Activated CD4-positive, alpha-beta T cell treated with anti-CD3 and anti-CD28 coated beads, Interleukin-2, amount 10 ng/mL, durations not matched to agents 7 days and 5 days (primary cell): ENCODE results near the gene CHRND. TPM values are rescaled to one million over a fixed set of nuclear protein-coding genes. Genes with fewer than 3 reads are reported as not detected.

Experiments used
- CTCF ChIA-PET: fragments of 350-600 bp; sonication (Branson Sonifier 250); formaldehyde crosslinking; loops from one replicate; lab custom pipeline; 2021; ENCODE audit warnings: antibody characterized with exemption; lab: Charles Lee
- POLR2A ChIA-PET: fragments of 350-600 bp; sonication (Branson Sonifier 250); formaldehyde crosslinking; loops from one replicate; lab custom pipeline; 2021; ENCODE audit warnings: antibody characterized with exemption; lab: Charles Lee
- DNase-seq: peaks from one replicate; pipeline ENCODE4 v3.0.0-alpha.2; 2020
- H3K27ac Mint-ChIP-seq: one replicate; pipeline ENCODE4 v1.8.0; 2021; ENCODE audit warnings: mild to moderate bottlenecking, moderate library complexity, mixed read lengths
- H3K27me3 Mint-ChIP-seq: one replicate; pipeline ENCODE4 v1.8.0; 2021; ENCODE audit warnings: mixed read lengths
- H3K36me3 Mint-ChIP-seq: one replicate; pipeline ENCODE4 v1.8.0; 2021; ENCODE audit warnings: low read depth, mixed read lengths
- H3K4me1 Mint-ChIP-seq: one replicate; pipeline ENCODE4 v1.8.0; 2021; ENCODE audit warnings: mixed read lengths
- H3K4me3 Mint-ChIP-seq: one replicate; pipeline ENCODE4 v1.8.0; 2021; ENCODE audit warnings: mild to moderate bottlenecking, moderate library complexity, mixed read lengths
- H3K9me3 Mint-ChIP-seq: one replicate; pipeline ENCODE4 v1.8.0; 2021; ENCODE audit warnings: mixed read lengths
- total RNA-seq, 2 experiments: library from RNA; stranded (reverse); gene quantifications; one replicate each; pipeline ENCODE4 v1.2.3, GENCODE V29; 2021

Gene CHRND
- total RNA-seq, 2 experiments from 2014 or later, result not detected

GRCh38 chr2:232539298-232540231, 13.6 kb downstream of the CHRND start, which contains the start of gene CHRNG:
Gene CHRNG, plus strand, starts transcription at chr2:232539692. Its CDS starts 56 bp downstream, at chr2:232539748.
- no peak for DNase-seq
- Mint-ChIP-seq H3K4me3 (no peak within 1 kb of the TSS), H3K27ac (no peak within 1 kb of the TSS), H3K36me3 (no peaks in the 10 kb centered on the region), H3K4me1 (peaks cover 4% of the 10 kb centered on the region), H3K9me3 (peaks cover 8% of the 10 kb centered on the region), H3K27me3 (peaks cover 5% of the 10 kb centered on the region)
- ChIA-PET CTCF (interaction anchor here (3.0 kb wide), 1 partner anchor 11 kb away, joined by 8 read pairs; the partner anchor contains the start of genes EIF4E2 and TIGD1), POLR2A (no interaction called here)

GRCh38 chr2:232540441-232541041, 14.6 kb downstream of the CHRND start:
- Mint-ChIP-seq H3K27me3 (peaks cover 5% of the 10 kb centered on the region), H3K9me3 (peaks cover 8% of the 10 kb centered on the region), H3K4me3 (no peak overlapping the region), H3K27ac (no peak overlapping the region), H3K4me1 (peaks cover 4% of the 10 kb centered on the region), H3K36me3 (peaks cover 2% of the 10 kb centered on the region)
- ChIA-PET POLR2A (no interaction called here), CTCF (interaction anchor here (3.0 kb wide), 1 partner anchor 10 kb away, joined by 8 read pairs; the partner anchor contains the start of genes EIF4E2 and TIGD1)
- no peak for DNase-seq

- peaks cover 6% of the 10 kb centered on the region for H3K9me3 Mint-ChIP-seq
- peaks cover 10% of the 10 kb centered on the region for H3K4me1 Mint-ChIP-seq
- no peak for DNase-seq
- peaks cover 6% of the 10 kb centered on the region for H3K36me3 Mint-ChIP-seq
- ChIA-PET CTCF (no interaction called here), POLR2A (no interaction called here)
- no peak overlapping the region for H3K4me3 Mint-ChIP-seq
- no peak overlapping the region for H3K27ac Mint-ChIP-seq
- H3K27me3 Mint-ChIP-seq, result peaks cover 5% of the 10 kb centered on the region
Measured at GRCh38 chr2:232541195-232541960, 15.4 kb downstream of the CHRND start.

- DNase-seq, result no peak
- Mint-ChIP-seq H3K4me3 (no peak overlapping the region), H3K4me1 (peaks cover 14% of the 10 kb centered on the region), H3K27me3 (peaks cover 5% of the 10 kb centered on the region), H3K36me3 (peaks cover 10% of the 10 kb centered on the region), H3K27ac (no peak overlapping the region), H3K9me3 (no peaks in the 10 kb centered on the region)
- CTCF ChIA-PET, result no interaction called here
- POLR2A ChIA-PET, result no interaction called here
Measured at GRCh38 chr2:232541961-232542714, 16.2 kb downstream of the CHRND start.

- Mint-ChIP-seq H3K36me3 (peaks cover 17% of the 10 kb centered on the region), H3K9me3 (no peaks in the 10 kb centered on the region), H3K27ac (no peak overlapping the region), H3K4me1 (peaks cover 21% of the 10 kb centered on the region), H3K4me3 (no peak overlapping the region), H3K27me3 (peaks cover 5% of the 10 kb centered on the region)
- ChIA-PET POLR2A (no interaction called here), CTCF (no interaction called here)
- no peak for DNase-seq
Measured at GRCh38 chr2:232542715-232543467, 16.9 kb downstream of the CHRND start.

GRCh38 chr2:232543491-232543890, 17.5 kb downstream of the CHRND start:
- H3K4me3 Mint-ChIP-seq, result no peak overlapping the region
- no peak overlapping the region for H3K27ac Mint-ChIP-seq
- ChIA-PET POLR2A (no interaction called here), CTCF (no interaction called here)
- H3K36me3 Mint-ChIP-seq, result peaks cover 22% of the 10 kb centered on the region
- H3K9me3 Mint-ChIP-seq, result peaks cover 2% of the 10 kb centered on the region
- H3K27me3 Mint-ChIP-seq, result peaks cover under 1% of the 10 kb centered on the region
- no peak for DNase-seq
- peaks cover 23% of the 10 kb centered on the region for H3K4me1 Mint-ChIP-seq

- H3K4me1 Mint-ChIP-seq, result peaks cover 28% of the 10 kb centered on the region
- no peak overlapping the region for H3K27ac Mint-ChIP-seq
- CTCF ChIA-PET, result interaction anchor here (1.2 to 1.3 kb wide), 2 partner anchors 9 to 18 kb away, joined by 3 read pairs; partner anchors contain the start of gene CHRND
- no peak overlapping the region for H3K4me3 Mint-ChIP-seq
- peaks cover 27% of the 10 kb centered on the region for H3K36me3 Mint-ChIP-seq
- peaks cover 4% of the 10 kb centered on the region for H3K9me3 Mint-ChIP-seq
- POLR2A ChIA-PET, result no interaction called here
- H3K27me3 Mint-ChIP-seq, result no peaks in the 10 kb centered on the region
- DNase-seq, result no peak
Measured at GRCh38 chr2:232543928-232544631, 18.1 kb downstream of the CHRND start.

- Mint-ChIP-seq H3K27me3 (no peaks in the 10 kb centered on the region), H3K36me3 (peaks cover 33% of the 10 kb centered on the region), H3K4me3 (no peak overlapping the region), H3K27ac (no peak overlapping the region), H3K9me3 (peaks cover 4% of the 10 kb centered on the region), H3K4me1 (peaks cover 34% of the 10 kb centered on the region)
- ChIA-PET CTCF (interaction anchor here (1.2 to 1.3 kb wide), 2 partner anchors 10 to 18 kb away, joined by 3 read pairs; partner anchors contain the start of gene CHRND), POLR2A (no interaction called here)
- no peak for DNase-seq
Measured at GRCh38 chr2:232544674-232545073, 18.7 kb downstream of the CHRND start.

- POLR2A ChIA-PET, result no interaction called here
- Mint-ChIP-seq H3K27me3 (no peaks in the 10 kb centered on the region), H3K9me3 (peaks cover 4% of the 10 kb centered on the region), H3K27ac (no peak overlapping the region), H3K4me3 (no peak overlapping the region), H3K36me3 (peaks cover 35% of the 10 kb centered on the region), H3K4me1 (peaks cover 35% of the 10 kb centered on the region)
- no peak for DNase-seq
- CTCF ChIA-PET, result interaction anchor here (0.6 to 1.7 kb wide), 6 partner anchors 11 to 641 kb away, joined by 3 to 9 read pairs (median 3); no protein-coding TSS in a partner anchor
Measured at GRCh38 chr2:232545511-232546375, 19.8 kb downstream of the CHRND start.

- peaks cover 45% of the 10 kb centered on the region for H3K36me3 Mint-ChIP-seq
- ChIA-PET CTCF (interaction anchor here (1.1 kb wide), 1 partner anchor 15 kb away, joined by 3 read pairs; no protein-coding TSS in a partner anchor), POLR2A (no interaction called here)
- no peak for DNase-seq
- peaks cover 4% of the 10 kb centered on the region for H3K9me3 Mint-ChIP-seq
- H3K27me3 Mint-ChIP-seq, result no peaks in the 10 kb centered on the region
- H3K4me3 Mint-ChIP-seq, result no peak overlapping the region
- peaks cover 50% of the 10 kb centered on the region for H3K4me1 Mint-ChIP-seq
- H3K27ac Mint-ChIP-seq, result no peak overlapping the region
Measured at GRCh38 chr2:232547991-232548390, 22.0 kb downstream of the CHRND start.
